COLO829 (cell line): Measurements from ENCODE around the gene SCAF4.

Experiments
- DNase-seq: peaks from one replicate; pipeline ENCODE4 v3.0.0; 2012; ENCODE audit warnings: low spot score

SCAF4 gene

DNA sequence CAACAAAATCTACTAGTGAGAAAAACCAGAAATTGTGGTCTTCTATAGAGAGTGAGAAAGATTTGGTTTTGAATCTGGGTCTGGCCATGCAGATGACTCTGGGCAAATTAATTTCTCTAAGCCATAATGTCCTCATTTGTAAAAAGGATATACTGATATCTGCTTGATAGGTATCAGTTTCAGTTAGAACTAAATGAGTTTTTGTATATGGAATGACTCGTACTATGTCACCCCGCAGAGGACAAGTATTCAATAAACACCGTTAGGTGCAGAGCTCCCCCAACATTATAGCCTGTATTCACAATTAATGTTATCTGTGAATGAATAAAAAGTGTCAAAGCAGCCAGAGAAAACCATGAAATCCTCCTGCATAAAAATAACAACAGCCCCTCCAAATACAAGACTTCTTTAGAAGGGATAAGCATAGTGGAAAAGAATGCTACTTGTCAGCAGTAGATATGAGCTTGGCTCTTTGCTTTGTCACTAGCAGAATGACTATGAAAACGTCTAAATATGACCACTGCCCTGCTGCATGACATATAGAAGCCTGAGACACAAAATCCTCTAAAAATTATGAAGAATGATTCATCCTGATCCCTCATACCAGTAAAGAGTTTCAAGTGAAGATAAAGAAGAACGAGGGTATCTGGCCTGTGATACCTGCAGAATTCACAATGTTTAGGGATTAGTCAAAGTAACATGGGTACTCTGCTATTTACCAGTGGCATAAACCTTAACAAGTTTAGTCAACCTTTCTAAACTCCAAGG lies 17.8 kb downstream of the SCAF4 start:
- DNase-seq = no peak

DNA sequence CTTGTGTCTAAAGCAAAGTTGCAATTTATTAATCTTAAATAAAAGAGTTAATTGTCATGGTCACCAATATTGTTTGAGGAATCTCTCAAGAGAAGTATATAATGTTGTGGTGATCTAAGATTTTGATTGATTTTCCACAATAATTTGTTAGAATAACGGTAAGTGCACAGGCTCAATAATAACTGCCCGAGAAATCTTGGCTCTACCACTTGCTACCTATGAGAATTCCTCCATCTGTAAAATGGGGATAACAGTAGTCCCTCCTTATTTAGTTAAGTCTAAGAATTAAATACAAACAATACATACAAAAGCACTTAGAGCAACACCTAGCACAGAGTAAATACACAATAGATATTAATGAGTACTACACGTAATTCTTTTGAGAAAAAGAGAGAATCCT lies 18.8 kb downstream of the SCAF4 start:
- no peak for DNase-seq

DNA sequence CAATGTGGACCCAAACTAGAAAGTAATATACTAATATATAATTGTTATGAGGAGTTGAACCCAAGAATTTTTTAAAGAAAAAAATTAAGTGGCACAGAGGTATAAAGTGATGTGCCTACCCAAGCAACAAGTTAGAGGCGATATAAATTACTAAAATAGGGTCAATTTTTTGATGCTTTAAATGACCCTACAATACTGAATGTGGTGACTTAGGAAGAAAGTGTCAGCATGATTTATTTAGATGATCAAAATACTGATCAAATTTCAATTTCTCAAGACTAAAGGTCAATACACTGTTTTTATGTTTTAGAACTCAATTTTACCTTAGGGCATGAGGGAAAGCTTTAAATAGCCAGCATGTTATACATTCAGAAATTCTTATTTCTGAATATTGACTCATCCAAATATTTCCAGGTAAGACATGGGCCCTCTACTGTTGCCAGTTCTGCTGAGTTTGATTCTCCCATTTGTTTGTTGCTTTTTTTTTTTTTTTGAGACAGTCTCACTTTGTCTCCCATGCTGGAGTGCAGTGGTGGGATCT lies 20.1 kb downstream of the SCAF4 start:
- no peak for DNase-seq

DNA sequence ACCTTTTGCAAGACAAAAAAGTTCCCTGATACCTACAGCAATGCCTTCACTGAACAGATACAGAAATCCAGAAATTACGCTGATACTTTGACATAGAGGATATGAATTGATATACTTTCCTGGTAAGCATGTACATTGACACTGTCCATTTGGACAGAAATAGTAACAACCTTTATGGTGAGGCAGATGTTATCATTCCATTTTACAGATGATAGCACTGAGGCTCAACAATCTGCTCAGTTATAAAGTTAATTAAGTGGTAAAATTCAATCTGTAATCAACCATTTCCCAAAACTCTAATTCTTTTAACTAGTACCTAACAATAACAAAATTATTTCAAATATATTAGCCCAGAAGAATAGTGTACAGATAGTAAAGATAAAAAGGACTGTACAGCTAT lies 20.6 kb downstream of the SCAF4 start:
- DNase-seq = no peak

DNA sequence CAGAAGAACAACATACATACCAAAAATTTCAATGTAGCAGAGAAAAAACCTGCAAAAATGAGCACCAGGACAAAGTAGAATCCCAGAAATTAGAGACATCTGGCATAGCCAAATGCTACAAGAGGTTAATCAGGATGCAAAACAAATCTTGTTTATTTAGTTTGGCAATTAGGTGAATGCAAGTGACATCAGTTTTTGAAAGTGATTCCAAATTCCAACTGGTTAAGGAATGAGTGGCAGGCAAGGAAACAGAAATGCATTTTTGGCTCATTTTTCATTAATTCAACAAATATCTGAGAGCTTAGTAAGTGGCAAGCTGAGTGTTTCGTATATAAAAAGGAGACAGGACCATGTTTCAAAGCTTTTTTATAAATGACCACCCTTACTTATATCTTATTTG lies 21.3 kb downstream of the SCAF4 start:
- DNase-seq = no peak

DNA sequence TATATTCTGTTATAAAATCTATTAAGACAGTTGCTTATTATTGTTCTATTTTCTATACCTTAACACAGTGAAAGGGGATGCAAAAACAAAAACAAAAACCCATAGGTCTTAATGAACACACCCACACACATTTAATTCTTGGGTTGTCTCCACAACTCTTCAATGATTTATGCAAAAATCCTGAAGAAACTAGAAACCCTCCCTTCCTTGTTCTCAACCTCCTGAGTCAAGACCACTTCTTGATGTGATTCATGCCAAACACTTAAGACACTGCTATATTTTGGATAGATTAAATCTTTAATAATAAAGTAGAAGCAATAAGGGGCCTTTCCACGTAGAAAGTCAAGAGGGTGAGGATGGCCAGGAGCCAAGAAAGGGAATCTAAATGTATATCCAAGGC lies 23.4 kb downstream of the SCAF4 start:
- DNase-seq = no peak

DNA sequence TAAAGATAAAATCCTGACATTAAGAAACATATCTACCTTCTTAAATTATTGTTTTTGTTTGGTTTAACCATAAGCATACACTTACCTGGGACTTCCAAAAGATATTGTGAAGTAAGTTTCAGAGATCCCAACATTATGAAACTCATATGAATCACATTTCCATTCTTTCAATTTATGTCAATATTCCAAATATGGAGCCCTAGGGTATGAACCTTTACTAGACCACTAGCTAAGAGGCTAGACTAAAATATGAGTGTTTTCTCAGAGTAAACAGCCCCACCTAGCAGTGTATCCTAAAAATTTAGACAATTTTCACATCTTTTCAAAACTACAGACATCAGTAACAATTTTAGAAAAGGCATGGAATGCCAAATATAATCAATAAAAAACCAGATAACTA lies 24.4 kb downstream of the SCAF4 start:
- no peak for DNase-seq

DNA sequence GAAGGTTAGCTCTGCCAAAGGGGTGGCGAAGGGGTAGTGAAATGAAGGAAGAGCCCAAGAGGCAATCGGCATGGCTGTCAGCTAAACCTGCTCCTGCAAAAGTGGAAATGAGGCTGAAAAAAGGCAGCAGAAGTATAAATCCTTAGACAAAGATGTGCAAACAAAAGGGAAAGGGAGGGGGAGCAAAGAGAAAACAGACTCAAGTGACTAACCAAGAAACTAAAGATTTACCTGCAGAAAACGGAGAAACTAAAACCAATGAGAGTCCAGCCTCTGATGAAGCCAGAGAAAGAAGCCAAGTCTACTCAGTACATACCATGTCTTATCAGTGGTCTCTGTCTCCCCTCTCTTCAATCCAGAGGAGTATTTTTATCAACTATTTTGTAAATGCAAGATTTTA lies 25.4 kb downstream of the SCAF4 start:
- DNase-seq = no peak

DNA sequence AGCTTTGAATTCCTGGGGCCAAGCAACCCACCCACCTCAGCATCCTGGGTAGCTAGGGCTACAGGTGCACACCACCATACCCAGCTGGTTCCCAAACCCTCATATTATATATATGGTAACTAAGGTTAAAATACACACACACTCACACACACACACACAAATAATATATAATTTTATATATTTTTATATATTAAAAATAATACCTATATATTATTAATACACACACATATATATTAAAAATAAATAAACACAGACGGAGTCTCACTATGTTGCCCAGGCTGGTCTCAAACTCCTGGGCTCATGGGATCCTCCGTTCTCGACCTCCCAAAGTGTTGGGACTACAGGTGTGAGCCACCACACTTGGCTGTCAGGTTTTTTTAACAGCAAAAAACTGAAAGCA lies 31.9 kb downstream of the SCAF4 start:
- DNase-seq = no peak

DNA sequence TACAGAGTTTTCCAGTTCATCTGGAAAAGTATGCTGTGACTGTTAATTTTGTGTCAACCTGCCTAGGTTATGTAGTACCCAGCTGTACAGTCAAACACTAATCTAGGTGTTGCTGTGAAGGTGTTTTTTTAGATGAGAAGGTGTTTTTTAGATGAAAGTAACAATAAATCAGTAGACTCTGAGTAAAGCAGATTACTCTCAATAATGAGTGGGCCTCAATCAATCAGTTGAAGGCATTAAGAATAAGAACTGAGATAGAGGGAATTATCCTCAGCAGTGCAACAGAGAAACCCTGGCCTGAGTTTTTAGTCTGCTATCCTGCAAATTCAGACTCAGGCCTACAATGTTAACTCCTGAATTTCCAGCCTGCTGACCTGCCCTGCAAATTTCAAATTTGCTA lies 33.5 kb downstream of the SCAF4 start:
- DNase-seq = no peak

DNA sequence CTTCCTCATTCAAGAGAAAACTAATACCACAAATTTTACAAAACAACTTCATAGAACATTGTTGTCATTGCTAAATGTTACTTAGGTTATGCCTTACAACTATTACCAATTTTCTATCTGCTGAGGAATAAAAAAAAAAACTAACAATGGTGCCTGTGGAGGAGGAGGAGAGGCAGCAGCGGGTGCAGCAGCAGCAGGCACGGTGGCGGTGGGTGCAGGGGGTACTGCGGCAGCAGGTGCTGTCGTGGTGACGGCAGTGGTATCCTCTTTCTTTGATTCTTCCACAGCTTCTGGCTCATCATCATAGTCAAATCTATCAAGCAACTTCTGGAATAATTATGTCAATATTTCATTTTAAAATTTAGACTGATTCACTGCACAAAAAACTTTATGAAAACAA lies 35.5 kb downstream of the SCAF4 start:
- no peak for DNase-seq

DNA sequence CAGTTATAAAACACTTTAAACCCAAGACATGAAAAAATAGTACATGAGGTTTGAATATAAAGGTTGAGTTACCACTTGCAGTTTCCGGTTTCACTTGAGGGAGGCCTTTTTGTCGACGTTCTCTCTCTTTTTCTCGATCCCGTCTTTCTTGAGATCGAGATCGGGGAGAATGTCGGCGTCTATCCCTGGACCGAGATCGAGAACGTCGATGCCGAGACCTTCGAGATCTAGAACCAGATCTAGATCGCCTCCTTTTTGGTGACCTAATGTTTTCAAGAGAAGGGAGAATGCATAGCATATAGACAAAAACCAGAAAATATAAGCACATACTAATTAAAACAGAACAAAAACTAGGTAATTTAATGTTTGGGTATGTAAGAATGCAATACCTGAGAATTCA lies 38.7 kb downstream of the SCAF4 start:
- no peak for DNase-seq

DNA sequence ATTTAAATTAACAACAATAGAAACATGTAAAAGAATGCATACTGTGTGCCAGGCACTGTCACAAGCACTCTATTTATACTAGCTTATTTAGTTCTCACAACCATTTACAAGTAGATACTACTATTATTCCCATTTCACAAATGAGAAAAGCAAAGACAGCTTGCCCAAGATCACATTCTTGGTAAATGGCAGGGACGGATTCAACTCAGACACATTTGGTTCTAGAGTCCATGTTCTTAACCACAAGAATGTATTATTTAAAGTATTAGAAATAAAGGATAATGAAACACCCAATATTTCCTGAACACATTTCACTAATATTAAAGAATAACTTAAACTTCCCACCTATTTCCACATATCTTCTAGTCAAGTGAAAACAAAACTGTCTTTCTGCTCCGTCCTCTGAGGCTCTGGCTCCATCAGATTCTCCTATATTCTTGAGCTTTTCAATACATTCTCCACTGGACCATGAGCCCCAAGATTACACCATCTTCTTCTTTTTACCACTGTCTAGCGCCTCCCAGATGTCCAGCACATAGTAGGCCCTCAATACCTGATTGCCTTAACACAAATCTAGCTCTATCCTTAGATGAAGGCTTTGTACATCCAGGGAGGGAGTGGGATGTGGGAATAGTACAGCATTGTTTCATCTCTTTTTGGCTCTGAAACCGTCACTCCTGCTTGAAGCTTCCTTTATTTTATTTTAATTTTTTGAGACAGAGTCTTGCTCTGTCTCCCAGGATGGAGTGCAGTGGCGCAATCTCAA lies 43.1 kb downstream of the SCAF4 start:
- no peak for DNase-seq

DNA sequence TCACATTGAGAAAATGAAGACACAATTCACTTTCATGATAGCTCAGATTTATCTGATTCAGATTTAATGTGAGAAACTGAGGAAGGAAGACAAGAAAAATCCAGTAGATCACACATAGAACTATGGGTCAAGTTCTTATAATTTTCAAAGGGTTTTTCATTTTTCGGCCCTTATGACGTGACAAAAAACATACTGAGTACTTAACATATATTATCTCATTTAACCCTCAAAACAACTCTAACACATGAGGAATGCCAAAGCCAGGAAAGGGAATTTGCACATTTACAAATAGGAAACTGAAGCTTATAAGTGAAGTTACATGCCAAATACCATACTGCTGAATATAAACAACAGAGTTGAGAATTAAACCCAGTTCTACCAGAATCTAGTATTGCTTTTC lies 44.8 kb downstream of the SCAF4 start:
- DNase-seq = no peak

DNA sequence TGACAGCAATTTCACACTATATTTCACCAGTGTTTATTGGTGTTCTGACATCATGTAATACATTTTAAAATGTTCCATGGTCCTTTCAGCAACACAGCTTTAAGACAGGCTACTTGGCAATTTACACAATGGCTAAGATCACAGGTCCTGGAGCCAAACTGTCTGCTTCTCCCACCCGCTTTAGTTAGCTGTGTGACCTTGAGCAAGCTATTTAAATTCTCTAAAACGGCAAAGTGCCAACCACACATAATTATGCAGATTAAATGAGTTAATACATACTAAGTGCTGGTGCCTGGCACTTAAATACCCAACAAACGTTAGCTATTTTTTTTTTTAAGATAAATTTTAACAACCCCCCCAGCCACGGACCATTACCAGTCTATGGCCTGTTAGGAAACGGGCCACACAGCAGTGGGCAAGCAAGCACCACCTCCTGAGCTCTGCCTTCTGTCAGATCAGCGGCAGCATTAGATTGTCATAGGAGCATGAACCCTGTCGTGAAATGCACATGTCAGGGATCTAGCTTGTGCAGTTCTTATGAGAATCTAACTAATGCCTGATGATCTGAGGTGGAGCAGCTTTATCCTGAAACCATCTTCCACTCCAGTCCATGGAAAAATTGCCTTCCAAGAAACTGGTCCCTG lies 45.5 kb downstream of the SCAF4 start:
- DNase-seq = no peak

DNA sequence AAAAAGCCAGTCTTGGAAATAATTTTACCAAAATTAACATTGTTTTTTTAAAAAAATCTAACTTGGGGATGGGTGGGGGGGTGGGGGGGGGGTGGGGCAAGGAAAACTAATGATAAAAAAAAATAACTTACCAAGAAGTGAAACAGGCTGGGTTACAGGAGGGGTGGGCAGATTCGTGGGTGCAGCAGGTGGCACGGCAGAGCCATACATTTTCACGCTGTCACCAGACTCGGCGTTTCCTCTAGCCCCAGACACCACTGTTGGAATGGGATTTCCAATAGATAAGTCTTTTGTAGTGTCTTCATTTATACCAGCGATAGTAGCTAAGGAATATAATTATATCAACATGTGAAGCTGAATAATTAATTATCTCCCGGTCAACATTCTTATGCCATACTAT lies 47.0 kb downstream of the SCAF4 start:
- DNase-seq = no peak

DNA sequence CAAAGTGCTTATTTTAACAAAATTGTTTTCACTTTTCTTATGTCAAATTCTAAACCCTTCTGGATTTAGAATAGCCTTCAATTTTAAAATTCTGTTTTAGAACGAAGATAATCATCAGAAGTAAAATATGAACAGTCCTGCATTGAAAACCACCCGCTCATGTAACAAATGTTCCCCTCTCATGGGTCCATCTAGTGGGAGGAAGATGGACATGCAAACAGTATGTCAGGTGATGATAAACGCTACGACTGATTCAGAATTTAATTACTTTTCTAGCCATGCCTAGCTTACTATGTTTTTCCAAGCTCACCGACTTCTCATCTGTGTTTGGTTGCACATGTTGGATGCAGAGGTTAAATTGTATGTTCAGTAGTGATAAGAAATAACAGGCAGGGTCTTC lies 48.9 kb downstream of the SCAF4 start:
- peak; percentile 8 for DNase-seq

DNA sequence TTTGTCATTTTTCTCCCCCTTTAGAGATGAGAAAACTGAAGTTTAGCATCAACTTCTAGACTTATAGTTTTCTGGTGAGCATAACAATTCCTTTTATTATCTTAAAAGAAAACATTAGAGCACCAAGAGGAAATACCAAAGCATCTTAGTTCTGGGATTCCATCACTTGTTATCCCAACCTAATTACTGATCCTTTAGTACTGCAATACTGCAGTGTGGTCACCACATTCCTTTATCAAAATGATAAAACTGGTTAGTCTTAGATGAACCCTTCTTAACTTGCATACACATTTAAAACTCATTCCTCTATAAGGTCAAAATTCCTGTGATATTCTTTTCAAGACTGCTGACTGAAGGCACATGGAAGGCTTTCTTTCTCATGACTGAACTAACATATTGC lies 49.3 kb downstream of the SCAF4 start:
- no peak for DNase-seq

DNA sequence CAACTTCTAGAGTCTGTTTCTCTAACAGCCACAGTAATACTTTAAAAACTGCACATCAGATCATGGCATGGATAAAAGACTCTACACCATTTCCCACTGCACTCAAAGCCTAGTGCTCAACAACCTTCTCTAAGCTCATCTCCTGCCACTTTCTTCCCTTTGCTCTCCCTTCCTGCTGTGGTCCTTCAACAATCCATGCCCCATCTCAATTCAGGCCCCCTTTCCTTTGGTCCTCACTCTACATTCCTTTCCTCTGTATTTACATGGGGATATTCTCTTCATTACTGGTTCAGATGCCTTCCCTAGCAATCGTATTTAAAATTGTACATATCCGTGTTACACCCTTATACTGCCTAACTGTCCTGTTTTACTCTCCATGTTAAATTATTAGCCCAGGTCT lies 53.4 kb downstream of the SCAF4 start:
- no peak for DNase-seq

DNA sequence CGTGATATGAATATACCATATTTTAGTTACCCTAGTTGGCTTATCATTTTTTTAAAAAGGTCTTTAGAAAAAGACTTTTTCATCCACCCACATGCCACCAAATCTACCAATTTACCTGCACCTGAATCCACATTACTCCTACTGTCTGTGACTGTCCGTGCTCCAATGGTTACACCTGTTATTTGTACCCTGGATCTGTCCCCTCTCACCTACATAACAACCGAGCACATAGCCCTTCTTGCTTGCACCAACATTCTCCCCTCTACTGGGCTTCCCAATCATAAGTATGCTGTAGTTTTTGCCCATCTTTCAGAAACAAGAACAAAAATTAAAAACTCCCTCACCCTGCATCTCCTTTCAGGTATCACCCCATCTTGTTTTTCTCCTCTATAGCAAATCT lies 54.9 kb downstream of the SCAF4 start:
- no peak for DNase-seq

DNA sequence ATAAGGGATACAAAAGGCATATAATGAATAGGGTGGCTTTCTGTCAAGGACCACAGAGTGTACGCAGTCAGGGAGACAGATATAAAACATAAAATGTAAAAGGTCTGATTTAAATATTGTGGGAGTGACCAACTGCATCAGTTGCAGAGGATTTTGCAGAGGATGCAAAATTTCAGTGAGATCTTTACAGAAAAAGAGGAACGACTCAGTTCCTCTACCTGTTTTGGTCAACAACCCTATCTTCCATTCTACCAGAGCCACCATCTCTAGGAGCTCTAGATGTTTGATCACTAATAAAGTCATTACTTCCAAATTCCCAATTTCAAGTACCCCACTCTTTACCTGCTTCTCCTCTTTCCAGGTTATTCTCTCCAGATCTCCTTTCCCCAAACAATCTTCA lies 56.0 kb downstream of the SCAF4 start:
- DNase-seq = no peak

DNA sequence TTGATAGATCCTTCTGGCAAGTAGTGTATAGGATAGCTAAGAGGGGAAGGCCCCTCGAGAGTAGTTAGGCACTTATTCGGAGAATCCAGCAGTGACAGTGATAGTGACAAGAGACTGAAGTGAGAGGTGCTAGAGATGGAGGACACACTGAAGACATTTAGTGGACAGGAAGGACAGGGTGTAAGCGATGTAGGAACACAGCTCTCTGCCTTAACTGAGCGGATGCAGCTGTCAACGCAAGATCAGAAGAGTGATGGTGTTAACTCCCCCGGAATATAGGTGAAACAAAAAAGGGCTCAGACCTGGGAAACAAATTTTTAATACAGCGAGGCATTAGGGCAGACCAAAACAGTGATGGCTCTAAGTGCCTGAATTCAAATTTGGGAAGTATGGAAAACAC lies 56.6 kb downstream of the SCAF4 start:
- DNase-seq = no peak

DNA sequence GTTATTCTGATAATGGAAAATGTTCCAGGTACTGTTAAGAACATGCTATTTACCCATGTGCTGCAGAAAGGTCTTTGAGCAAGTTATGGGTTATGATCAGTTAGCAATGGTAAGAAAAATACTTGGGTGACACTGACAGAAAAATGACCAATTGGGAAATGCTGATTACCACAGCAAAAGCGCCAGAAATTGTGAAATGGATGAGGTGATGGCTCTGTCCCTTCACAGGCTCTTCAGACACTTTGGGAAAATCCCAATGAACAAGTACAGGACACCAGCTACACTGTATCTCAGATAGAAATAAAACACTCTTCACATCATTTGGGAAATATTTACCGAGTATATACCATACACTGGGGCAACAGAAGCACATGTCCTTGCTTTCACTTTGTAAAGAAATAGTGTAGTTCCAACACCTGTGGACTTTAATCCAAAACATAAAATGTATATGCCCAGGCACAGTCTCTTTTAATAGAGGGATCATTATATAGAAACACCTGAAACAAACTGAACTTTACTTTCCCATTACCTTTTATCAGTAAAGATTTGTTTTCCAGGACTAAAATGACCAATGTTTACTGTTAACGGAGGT lies 58.5 kb downstream of the SCAF4 start:
- DNase-seq = no peak
